Measurements from ENCODE around the gene SLC16A7.

- TF ChIP-seq CTCF (IDR thresholded peaks at IDR 0.05) (no peak), POLR2A (IDR thresholded peaks at IDR 0.05) (no peak)
These were observed 2.1 kb upstream of the SLC16A7 start for GRCh38 chr12:59593761-59594160.

Data from thyroid gland (tissue), 4 donors.